ENCODE results near the gene STX11. TPM values are rescaled to one million over a fixed set of nuclear protein-coding genes. Genes with fewer than 3 reads are reported as not detected.
A peak's percentile ranks its signal among the peaks of the same experiment; 100 is the strongest.

The STX11 gene
- total and polyA plus RNA-seq, 2 of the 13 experiments (the other 11 are each of a cell fraction or from before 2014, with no cell fraction given), result 0.03 TPM; not detected in 1

- TF ChIP-seq, protein P1, sequence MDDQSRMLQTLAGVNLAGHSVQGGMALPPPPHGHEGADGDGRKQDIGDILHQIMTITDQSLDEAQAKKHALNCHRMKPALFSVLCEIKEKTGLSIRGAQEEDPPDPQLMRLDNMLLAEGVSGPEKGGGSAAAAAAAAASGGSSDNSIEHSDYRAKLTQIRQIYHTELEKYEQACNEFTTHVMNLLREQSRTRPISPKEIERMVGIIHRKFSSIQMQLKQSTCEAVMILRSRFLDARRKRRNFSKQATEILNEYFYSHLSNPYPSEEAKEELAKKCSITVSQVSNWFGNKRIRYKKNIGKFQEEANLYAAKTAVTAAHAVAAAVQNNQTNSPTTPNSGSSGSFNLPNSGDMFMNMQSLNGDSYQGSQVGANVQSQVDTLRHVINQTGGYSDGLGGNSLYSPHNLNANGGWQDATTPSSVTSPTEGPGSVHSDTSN (CRISPR knock-in tag; IDR thresholded peaks at IDR 0.05; ENCODE audit: borderline replicate concordance), result peak; percentile 28; the same call in 1 of the 2 replicates
- TF ChIP-seq SP5 (CRISPR knock-in tag; IDR thresholded peaks at IDR 0.05; ENCODE audit: borderline replicate concordance, low read depth) (0 out of 2 replicates have a peak, but pooled peaks have one; percentile 7), ZGPAT (CRISPR knock-in tag; IDR thresholded peaks at IDR 0.05) (peak; percentile 98), ZNF354B (CRISPR knock-in tag; IDR thresholded peaks at IDR 0.05) (peak; percentile 84), ARNT2 (CRISPR knock-in tag; IDR thresholded peaks at IDR 0.05; ENCODE audit: low read depth) (peak; percentile 79), KAT7 (CRISPR knock-in tag; IDR thresholded peaks at IDR 0.05; ENCODE audit: borderline replicate concordance) (peak; percentile 98), CEBPG (CRISPR knock-in tag; IDR thresholded peaks at IDR 0.05) (no peak; the same call in 1 of the 2 replicates), KDM4B (CRISPR knock-in tag; IDR thresholded peaks at IDR 0.05) (no peak; the same call in 1 of the 2 replicates), ZNF256 (CRISPR knock-in tag; conservative IDR thresholded peaks at IDR 0.05) (no peak), ZNF577 (CRISPR knock-in tag; IDR thresholded peaks at IDR 0.05; ENCODE audit: borderline replicate concordance, low read depth) (no peak), TCF12 (IDR thresholded peaks at IDR 0.05) (no peak), TCF12 (CRISPR knock-in tag; IDR thresholded peaks at IDR 0.05) (no peak; the same call in none of the 2 replicates), SMARCC2 (IDR thresholded peaks at IDR 0.05) (no peak), ZFP36 (IDR thresholded peaks at IDR 0.05; ENCODE audit: borderline replicate concordance, low read depth, low read length, partially characterized antibody) (peak; percentile 16), MED1 (CRISPR knock-in tag; IDR thresholded peaks at IDR 0.05) (no peak; the same call in none of the 2 replicates), ZNF550 (CRISPR knock-in tag; IDR thresholded peaks at IDR 0.05; ENCODE audit: borderline replicate concordance) (no peak), NFRKB (IDR thresholded peaks at IDR 0.05) (no peak), TOE1 (CRISPR knock-in tag; IDR thresholded peaks at IDR 0.05) (peak; percentile 87), BATF2 (CRISPR knock-in tag; IDR thresholded peaks at IDR 0.05) (0 out of 2 replicates have a peak, but pooled peaks have one; percentile 78), RAD21 (CRISPR knock-in tag; IDR thresholded peaks at IDR 0.05) (peak; percentile 97), HIVEP1 (CRISPR knock-in tag; IDR thresholded peaks at IDR 0.05) (peak; percentile 76; the same call in 1 of the 2 replicates), KAT8 (CRISPR knock-in tag; IDR thresholded peaks at IDR 0.05) (peak; percentile 85), NPAS2 (CRISPR knock-in tag; IDR thresholded peaks at IDR 0.05; ENCODE audit: borderline replicate concordance) (no peak)
- TF ChIP-seq, protein P2, sequence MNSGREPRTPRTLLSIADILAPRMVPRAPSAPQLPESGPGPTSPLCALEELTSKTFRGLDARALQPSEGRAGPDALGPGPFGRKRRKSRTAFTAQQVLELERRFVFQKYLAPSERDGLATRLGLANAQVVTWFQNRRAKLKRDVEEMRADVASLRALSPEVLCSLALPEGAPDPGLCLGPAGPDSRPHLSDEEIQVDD (CRISPR knock-in tag; IDR thresholded peaks at IDR 0.05; ENCODE audit: borderline replicate concordance), result no peak
- TF ChIP-seq, protein P3, sequence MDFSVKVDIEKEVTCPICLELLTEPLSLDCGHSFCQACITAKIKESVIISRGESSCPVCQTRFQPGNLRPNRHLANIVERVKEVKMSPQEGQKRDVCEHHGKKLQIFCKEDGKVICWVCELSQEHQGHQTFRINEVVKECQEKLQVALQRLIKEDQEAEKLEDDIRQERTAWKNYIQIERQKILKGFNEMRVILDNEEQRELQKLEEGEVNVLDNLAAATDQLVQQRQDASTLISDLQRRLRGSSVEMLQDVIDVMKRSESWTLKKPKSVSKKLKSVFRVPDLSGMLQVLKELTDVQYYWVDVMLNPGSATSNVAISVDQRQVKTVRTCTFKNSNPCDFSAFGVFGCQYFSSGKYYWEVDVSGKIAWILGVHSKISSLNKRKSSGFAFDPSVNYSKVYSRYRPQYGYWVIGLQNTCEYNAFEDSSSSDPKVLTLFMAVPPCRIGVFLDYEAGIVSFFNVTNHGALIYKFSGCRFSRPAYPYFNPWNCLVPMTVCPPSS (IDR thresholded peaks at IDR 0.05), result no peak
- TF ChIP-seq, protein P4, sequence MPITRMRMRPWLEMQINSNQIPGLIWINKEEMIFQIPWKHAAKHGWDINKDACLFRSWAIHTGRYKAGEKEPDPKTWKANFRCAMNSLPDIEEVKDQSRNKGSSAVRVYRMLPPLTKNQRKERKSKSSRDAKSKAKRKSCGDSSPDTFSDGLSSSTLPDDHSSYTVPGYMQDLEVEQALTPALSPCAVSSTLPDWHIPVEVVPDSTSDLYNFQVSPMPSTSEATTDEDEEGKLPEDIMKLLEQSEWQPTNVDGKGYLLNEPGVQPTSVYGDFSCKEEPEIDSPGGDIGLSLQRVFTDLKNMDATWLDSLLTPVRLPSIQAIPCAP (CRISPR knock-in tag; IDR thresholded peaks at IDR 0.05; ENCODE audit: low read depth), result peak; percentile 54; the same call in 1 of the 2 replicates
Measured at GRCh38 chr6:144215932-144216667, 65.8 kb downstream of the STX11 start (continued).

Data from HepG2 (cell line).